Liver (tissue), 9 donors: ENCODE data around the gene SPTBN4. TPM values are rescaled to one million over a fixed set of nuclear protein-coding genes. Genes with fewer than 3 reads are reported as not detected.

Source experiments
- DNase-seq: peaks from one replicate; pipeline ENCODE4 v3.0.0-alpha.2; 2017; ENCODE audit warnings: low spot score
- H3K27ac ChIP-seq, 2 donors: one replicate each; pipeline ENCODE4 v1.7.0; 2013; ENCODE audit warnings: inconsistent platforms in 2 of 2, low read length in 2 of 2, control low read depth in 1 of 2, low read depth in 1 of 2, mild to moderate bottlenecking in 1 of 2
- H3K27me3 ChIP-seq, 4 donors: one replicate each; pipeline versions ENCODE4 v1.6.1 to v1.7.0; 2013; ENCODE audit warnings: low read length in 3 of 4, inconsistent platforms in 1 of 4, mild to moderate bottlenecking in 1 of 4, moderate library complexity in 1 of 4; ENCODE audit not compliant: control insufficient read depth in 4 of 4, insufficient read depth in 4 of 4
- H3K36me3 ChIP-seq, 4 donors: one replicate each; pipeline versions ENCODE4 v1.6.1 to v1.7.0; 2013; ENCODE audit warnings: low read length in 3 of 4, mild to moderate bottlenecking in 3 of 4, low read depth in 1 of 4, moderate library complexity in 1 of 4; ENCODE audit not compliant: control insufficient read depth in 4 of 4, insufficient read depth in 3 of 4
- H3K4me1 ChIP-seq, 4 donors: one replicate each; pipeline versions ENCODE4 v1.6.1 to v1.7.0; 2013; ENCODE audit warnings: low read length in 3 of 4, mild to moderate bottlenecking in 3 of 4, moderate library complexity in 1 of 4; ENCODE audit not compliant: control insufficient read depth in 4 of 4, insufficient read depth in 4 of 4
- H3K4me3 ChIP-seq, 3 donors: one replicate each; pipeline versions ENCODE4 v1.6.1 to v1.7.0; 2013; ENCODE audit warnings: low read length in 3 of 3, control low read depth in 1 of 3, low read depth in 1 of 3, mild to moderate bottlenecking in 1 of 3
- H3K9ac ChIP-seq, 2 donors: one replicate each; pipeline ENCODE4 v1.7.0; 2013; ENCODE audit warnings: low read length in 2 of 2, mild to moderate bottlenecking in 2 of 2, moderate library complexity in 2 of 2, control low read depth in 1 of 2, low read depth in 1 of 2
- H3K9me3 ChIP-seq, 4 donors: one replicate each; pipeline versions ENCODE4 v1.6.1 to v1.7.0; 2013; ENCODE audit warnings: low read length in 3 of 4; ENCODE audit not compliant: control insufficient read depth in 4 of 4
- ATF3 ChIP-seq: IDR thresholded peaks from 2 replicates; pipeline ENCODE4 v1.6.1; 2016; ENCODE audit warnings: antibody characterized with exemption
- CTCF ChIP-seq: fragments of 150-350 bp; IDR thresholded peaks from 2 replicates; pipeline ENCODE4 v1.5.1; 2017; ENCODE audit warnings: improper control_type of control experiment, low read depth, low read length; ENCODE audit not compliant: missing input control
- EGR1 ChIP-seq, 2 donors: IDR thresholded peaks; 2 replicates each; pipeline ENCODE4 v1.6.1; 2016 to 2018; ENCODE audit warnings: antibody characterized with exemption in 2 of 2, low read depth in 2 of 2
- FOXA1 ChIP-seq: IDR thresholded peaks from 2 replicates; pipeline ENCODE4 v1.6.1; 2016; ENCODE audit warnings: antibody characterized with exemption
- FOXA2 ChIP-seq: IDR thresholded peaks from 2 replicates; pipeline ENCODE4 v1.6.1; 2016; ENCODE audit warnings: antibody characterized with exemption
- GABPA ChIP-seq, 2 donors: IDR thresholded peaks in 1 of 2; conservative IDR thresholded peaks in 1 of 2; 2 replicates each; pipeline ENCODE4 v1.6.1; 2016; ENCODE audit warnings: antibody characterized with exemption in 2 of 2, mild to moderate bottlenecking in 1 of 2, moderate library complexity in 1 of 2
- HNF4A ChIP-seq, 2 donors: conservative IDR thresholded peaks; 2 replicates each; pipeline ENCODE4 v1.6.1; 2016; ENCODE audit warnings: antibody characterized with exemption in 2 of 2, mild to moderate bottlenecking in 2 of 2
- HNF4G ChIP-seq: IDR thresholded peaks from 2 replicates; pipeline ENCODE4 v1.6.1; 2016; ENCODE audit warnings: antibody characterized with exemption
- JUND ChIP-seq, 2 donors: IDR thresholded peaks; 2 replicates each; pipeline ENCODE4 v1.6.1; 2016; ENCODE audit warnings: antibody characterized with exemption in 2 of 2
- MAX ChIP-seq: IDR thresholded peaks from 2 replicates; pipeline ENCODE4 v1.6.1; 2016; ENCODE audit warnings: antibody characterized with exemption
- NR2F2 ChIP-seq: IDR thresholded peaks from 2 replicates; pipeline ENCODE4 v1.6.1; 2016; ENCODE audit warnings: antibody characterized with exemption
- RAD21 ChIP-seq, 2 donors: IDR thresholded peaks; 2 replicates each; pipeline ENCODE4 v1.6.1; 2016; ENCODE audit warnings: antibody characterized with exemption in 2 of 2, mild to moderate bottlenecking in 2 of 2
- REST ChIP-seq: IDR thresholded peaks from 2 replicates; pipeline ENCODE4 v1.6.1; 2016; ENCODE audit warnings: antibody characterized with exemption, mild to moderate bottlenecking
- RXRA ChIP-seq, 2 donors: IDR thresholded peaks; 2 replicates each; pipeline ENCODE4 v1.6.1; 2017 to 2018; ENCODE audit warnings: antibody characterized with exemption in 2 of 2, mild to moderate bottlenecking in 1 of 2
- SP1 ChIP-seq: IDR thresholded peaks from 2 replicates; pipeline ENCODE4 v1.6.1; 2018; ENCODE audit warnings: antibody characterized with exemption, mild to moderate bottlenecking
- TAF1 ChIP-seq: conservative IDR thresholded peaks from 2 replicates; pipeline ENCODE4 v1.6.1; 2016; ENCODE audit warnings: antibody characterized with exemption, mild to moderate bottlenecking
- YY1 ChIP-seq: IDR thresholded peaks from 2 replicates; pipeline ENCODE4 v1.6.1; 2016; ENCODE audit warnings: antibody characterized with exemption, mild to moderate bottlenecking
- ZBTB33 ChIP-seq: IDR thresholded peaks from 2 replicates; pipeline ENCODE4 v1.6.1; 2016; ENCODE audit warnings: antibody characterized with exemption
- WGBS: extraction: QIAGEN DNeasy Blood & Tissue Kit; methylation state at CpG from one replicate; pipeline ENCODE4 v1.1.7; 2013; 5-methylcytosine and 5-hydroxymethylcytosine counted together
- polyA plus RNA-seq, 2 donors: library from polyadenylated mRNA; stranded (reverse) in 1 of 2; unstranded in 1 of 2; fragments of 200-250 nt in 1 of 2; fragments of >200 nt in 1 of 2; fragmentation: Nextera tagmentation in 1 of 2; extraction: Ambion mirVana in 1 of 2; gene quantifications; one replicate each; pipeline versions ENCODE4 v1.2.1 to v1.2.3, GENCODE V29; 2013 to 2015
- total RNA-seq, 2 donors: library from RNA; depleted of rRNA; stranded (reverse); fragments of >200 nt; gene quantifications; one replicate each; pipeline ENCODE4 v1.2.3, GENCODE V29; 2014
- donor health status: healthy.
- donor health status: healthy.
- donor health status: healthy.
- donor health status: healthy.
- donor health status: healthy.

Gene SPTBN4
- total and polyA plus RNA-seq, 4 donors: 0.13 to 1.1 (median 0.62) TPM

GRCh38 chr19:40601134-40601974 is 134.6 kb downstream of the SPTBN4 start, which contains the start of gene LTBP4 (continued):
- TF ChIP-seq ZBTB33 (no peak), SP1 (no peak), NR2F2 (no peak), FOXA2 (no peak), FOXA1 (no peak)

- no peak for DNase-seq
- peaks cover 14 to 57% (median 27%) of the 10 kb centered on the region in 4 donors for H3K4me1 ChIP-seq
- no peaks in the 10 kb centered on the region for H3K36me3 ChIP-seq
- H3K9me3 ChIP-seq: no peaks in the 10 kb centered on the region
- peak overlapping the region; percentile 53 to 71 for H3K27ac ChIP-seq
- WGBS: 67% methylated on average over 2 of the region's 2 CpGs
- no peak overlapping the region for H3K4me3 ChIP-seq
- H3K9ac ChIP-seq: peak overlapping the region in 1 of 2 donors; percentile 28
- H3K27me3 ChIP-seq: peaks cover 0 to 6% (median 2%) of the 10 kb centered on the region in 4 donors
- TF ChIP-seq YY1 (peak; percentile 14), MAX (no peak)
These were observed 136.2 kb downstream of the SPTBN4 start for GRCh38 chr19:40603071-40603388.

GRCh38 chr19:40603389-40604170 is 136.8 kb downstream of the SPTBN4 start:
- H3K4me3 ChIP-seq: peak overlapping the region in 1 of 3 donors; percentile 23
- H3K27me3 ChIP-seq: peaks cover 0 to 6% (median 2%) of the 10 kb centered on the region in 4 donors
- H3K9me3 ChIP-seq: no peaks in the 10 kb centered on the region
- peak overlapping the region; percentile 53 to 71 for H3K27ac ChIP-seq
- no peak overlapping the region for H3K9ac ChIP-seq
- peaks cover 14 to 54% (median 26%) of the 10 kb centered on the region in 4 donors for H3K4me1 ChIP-seq
- H3K36me3 ChIP-seq: no peaks in the 10 kb centered on the region
- peak; percentile 98 for DNase-seq
- WGBS: 3% methylated on average over 43 of the region's 43 CpGs
- TF ChIP-seq SP1 (peak; percentile 90), FOXA1 (peak; percentile 66), FOXA2 (peak; percentile 37), MAX (no peak), CTCF (no peak), HNF4G (no peak), YY1 (peak; percentile 43), RAD21 (IDR thresholded peaks at IDR 0.05) (peak in 1 of 2 donors; percentile 12), JUND (IDR thresholded peaks at IDR 0.05) (no peak), ATF3 (no peak), NR2F2 (peak; percentile 72), TAF1 (no peak), GABPA (IDR thresholded peaks at IDR 0.05 in 1 of 2, conservative IDR thresholded peaks at IDR 0.05 in 1 of 2) (no peak), HNF4A (conservative IDR thresholded peaks at IDR 0.05) (no peak), RXRA (IDR thresholded peaks at IDR 0.05) (peak; percentile 53 to 62), REST (peak; percentile 29), EGR1 (IDR thresholded peaks at IDR 0.05; ENCODE audit: low read depth in 2 of 2) (no peak)
